Stimulated activated CD8-positive, alpha-beta memory T cell treated with anti-CD3 and anti-CD28 coated beads, Interleukin-15, amount 100 ng/mL, for 48 hours (primary cell): ENCODE results near the gene C22orf15.
A peak's percentile ranks its signal among the peaks of the same experiment; 100 is the strongest.

Source experiments
- DNase-seq, 2 donors: peaks; one replicate each; pipeline ENCODE4 v3.0.0-alpha.2; 2020; ENCODE audit warnings: low read depth in 2 of 2

The C22orf15 gene

GRCh38 chr22:23772649-23773473 lies 10.1 kb downstream of the C22orf15 start, which contains the start of gene MMP11:
MMP11 (plus strand) TSS chr22:23772849; CDS start chr22:23772871, 22 bp downstream.
- no peak for DNase-seq

GRCh38 chr22:23773483-23774113 lies 10.8 kb downstream of the C22orf15 start:
- DNase-seq = no peak

- DNase-seq = no peak
These were observed 11.5 kb downstream of the C22orf15 start for GRCh38 chr22:23774114-23774921.

GRCh38 chr22:23774922-23775436 lies 12.2 kb downstream of the C22orf15 start:
- no peak for DNase-seq

- no peak for DNase-seq
These were observed 13.1 kb downstream of the C22orf15 start for GRCh38 chr22:23775779-23776375.

GRCh38 chr22:23777776-23778576 lies 15.2 kb downstream of the C22orf15 start:
- DNase-seq = no peak

GRCh38 chr22:23778577-23778900 lies 15.7 kb downstream of the C22orf15 start:
- DNase-seq = no peak

GRCh38 chr22:23779083-23779482 lies 16.3 kb downstream of the C22orf15 start:
- DNase-seq = no peak

- DNase-seq = no peak
These were observed 16.9 kb downstream of the C22orf15 start for GRCh38 chr22:23779731-23780130.

- no peak for DNase-seq
These were observed 17.5 kb downstream of the C22orf15 start for GRCh38 chr22:23780146-23780748.

- no peak for DNase-seq
These were observed 18.3 kb downstream of the C22orf15 start for GRCh38 chr22:23781065-23781464.

- DNase-seq = no peak
These were observed 18.9 kb downstream of the C22orf15 start for GRCh38 chr22:23781511-23782183.

- no peak for DNase-seq
These were observed 19.5 kb downstream of the C22orf15 start for GRCh38 chr22:23782252-23782651.

- DNase-seq = no peak
These were observed 19.9 kb downstream of the C22orf15 start for GRCh38 chr22:23782703-23783102.

- DNase-seq = no peak
These were observed 20.7 kb downstream of the C22orf15 start for GRCh38 chr22:23783265-23784150.

GRCh38 chr22:23784215-23784732 lies 21.5 kb downstream of the C22orf15 start:
- no peak for DNase-seq

- no peak for DNase-seq
These were observed 23.5 kb downstream of the C22orf15 start for GRCh38 chr22:23786261-23786710.

GRCh38 chr22:23786752-23787599 lies 24.2 kb downstream of the C22orf15 start, which contains the start of gene SMARCB1:
SMARCB1 (plus strand) TSS chr22:23786966; CDS start chr22:23787170, 204 bp downstream.
- DNase-seq = peak; percentile 82
